Measurements from ENCODE around the gene MYO3B.

DNA sequence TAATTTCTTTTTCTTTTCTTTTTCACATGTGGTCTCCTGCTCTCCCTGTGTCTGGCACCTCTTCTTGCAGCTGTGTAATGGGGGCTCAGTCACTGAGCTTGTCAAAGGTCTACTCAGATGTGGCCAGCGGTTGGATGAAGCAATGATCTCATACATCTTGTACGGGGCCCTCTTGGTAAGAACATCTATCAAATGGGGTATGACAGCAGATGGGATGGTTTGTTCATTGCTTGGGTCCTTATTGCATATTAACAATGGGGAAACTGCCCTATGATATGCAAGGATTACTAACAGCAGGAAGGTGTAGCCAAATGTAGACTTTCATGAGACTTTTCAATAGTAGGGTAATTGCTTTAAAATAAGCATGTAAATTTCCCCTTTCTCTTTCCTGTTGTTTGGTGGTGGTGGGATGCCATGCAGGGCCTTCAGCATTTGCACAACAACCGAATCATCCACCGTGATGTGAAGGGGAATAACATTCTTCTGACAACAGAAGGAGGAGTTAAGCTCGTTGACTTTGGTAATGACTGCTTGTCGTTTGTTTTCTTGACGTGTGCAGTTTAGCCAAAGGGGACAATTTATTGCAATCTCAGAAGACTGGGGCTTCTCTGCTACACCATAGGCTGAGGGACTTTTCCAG, 36.5 kb downstream of the MYO3B start:
- TF ChIP-seq POLR2AphosphoS5 (IDR thresholded peaks at IDR 0.05; ENCODE audit: low read depth, low read length), result no peak
- no peak for TF ChIP-seq POLR2A (IDR thresholded peaks at IDR 0.05; ENCODE audit: low read depth, low read length)
- TF ChIP-seq PAX5 (IDR thresholded peaks at IDR 0.05; ENCODE audit: insufficient read depth, low read length, severe bottlenecking), result no peak
- no peak for TF ChIP-seq TAF1 (IDR thresholded peaks at IDR 0.05; ENCODE audit: low read depth, low read length)
- TF ChIP-seq POU2F2 (IDR thresholded peaks at IDR 0.05; ENCODE audit: low read depth, low read length), result no peak
- TF ChIP-seq SPI1 (IDR thresholded peaks at IDR 0.05; ENCODE audit: low read depth, low read length), result no peak

Measured in GM12891 (cell line).